Spleen (tissue), 11 donors: ENCODE measurements around the gene TBC1D10B. TPM values are rescaled to one million over a fixed set of nuclear protein-coding genes. Genes with fewer than 3 reads are reported as not detected.
A peak's percentile ranks its signal among the peaks of the same experiment; 100 is the strongest.

Experiments used
- DNase-seq: peaks from one replicate; pipeline ENCODE4 v3.0.0-alpha.2; 2020
- H3K27ac ChIP-seq, 8 donors: fragments of 200-600 bp; sonication (generic) in 7 of 8; 1 replicate in 4 of 8; 2 replicates in 4 of 8; pipeline versions ENCODE4 v1.5.0 to v1.8.0; 2016 to 2021; ENCODE audit warnings: inconsistent platforms in 4 of 8, mild to moderate bottlenecking in 4 of 8, moderate library complexity in 1 of 8
- H3K27me3 ChIP-seq, 7 donors: fragments of 200-600 bp; sonication (generic) in 6 of 7; replicated peaks in 1 of 7; 1 replicate in 4 of 7; 2 replicates in 3 of 7; pipeline versions ENCODE4 v1.5.0 to v1.8.0; 2016 to 2021; ENCODE audit warnings: inconsistent platforms in 3 of 7, mild to moderate bottlenecking in 1 of 7
- H3K36me3 ChIP-seq, 6 donors: fragments of 200-600 bp; sonication (generic) in 5 of 6; 1 replicate in 4 of 6; 2 replicates in 2 of 6; pipeline versions ENCODE4 v1.5.0 to v1.8.0; 2016 to 2021; ENCODE audit warnings: inconsistent platforms in 2 of 6
- H3K4me1 ChIP-seq, 6 donors: fragments of 200-600 bp; sonication (generic) in 5 of 6; 1 replicate in 3 of 6; 2 replicates in 3 of 6; pipeline versions ENCODE4 v1.5.0 to v1.8.0; 2016 to 2021; ENCODE audit warnings: inconsistent platforms in 3 of 6
- H3K4me3 ChIP-seq, 8 donors: fragments of 200-600 bp; sonication (generic) in 7 of 8; 1 replicate in 4 of 8; 2 replicates in 4 of 8; pipeline versions ENCODE4 v1.5.0 to v1.8.0; 2016 to 2021; ENCODE audit warnings: inconsistent platforms in 4 of 8, mild to moderate bottlenecking in 4 of 8, moderate library complexity in 2 of 8
- H3K9me3 ChIP-seq, 8 donors: fragments of 200-600 bp; sonication (generic) in 7 of 8; 1 replicate in 4 of 8; 2 replicates in 4 of 8; pipeline versions ENCODE4 v1.5.0 to v1.8.0; 2016 to 2021; ENCODE audit warnings: inconsistent platforms in 4 of 8
- CTCF ChIP-seq, 11 experiments: fragments of 200-600 bp in 7 of 11; fragments of 450-650 bp in 4 of 11; sonication (generic) in 4 of 11; IDR thresholded peaks in 8 of 11; conservative IDR thresholded peaks in 3 of 11; 1 replicate in 7 of 11; 2 replicates in 4 of 11; pipeline versions ENCODE4 v1.4.0 to v1.8.0; 2016 to 2021; ENCODE audit warnings: antibody characterized with exemption in 11 of 11, inconsistent platforms in 4 of 11, mild to moderate bottlenecking in 1 of 11
- POLR2A ChIP-seq, 3 donors: fragments of 450-650 bp; IDR thresholded peaks; one replicate each; pipeline ENCODE4 v1.5.1; 2017; ENCODE audit warnings: antibody characterized with exemption in 3 of 3, mild to moderate bottlenecking in 1 of 3
- POLR2AphosphoS5 ChIP-seq, 3 donors: sonication (generic); formaldehyde crosslinking; IDR thresholded peaks; one replicate each; pipeline ENCODE4 v1.5.1; 2017; ENCODE audit warnings: antibody characterized with exemption in 3 of 3
- WGBS, 5 donors: extraction: QIAGEN DNeasy Blood & Tissue Kit in 3 of 5; methylation state at CpG; one replicate each; pipeline versions ENCODE4 v1.1.5 to v1.1.7; 2013 to 2018; 5-methylcytosine and 5-hydroxymethylcytosine counted together
- intact Hi-C: fragments of 100-400 bp; cut with DNase I; formaldehyde crosslinking; loops from one replicate; pipeline ENCODE4 v1.15.0; 2023; ENCODE audit warnings: low total_unique reads
- polyA plus RNA-seq, 3 donors: library from polyadenylated mRNA; stranded (reverse); fragments of 200-250 nt; gene quantifications; one replicate each; pipeline ENCODE4 v1.2.1, GENCODE V29; 2013
- total RNA-seq, 7 donors: library from RNA; depleted of rRNA in 3 of 7; stranded (reverse); fragments of >200 nt in 3 of 7; fragmentation: NEBNext Ultra II Directional in 4 of 7; extraction: Animal tissue kit (Norgen Biotek cat#: 25700) in 4 of 7; gene quantifications; one replicate each; pipeline versions ENCODE4 v1.1.0 to v1.2.1, GENCODE V29; 2016 to 2021
- donor health status: healthy with polysubstance abuse.
- donor health status: DM: no; HTN: no; CAD: no; lungs with moderate emphysema.
- donor health status: DM: no; HTN: no; CAD: no.
- donor health status: Bipolar disorder and iron deficiency.
- donor health status: healthy.
- donor health status: DM: no; HTN: no; CAD: no.
- donor health status: DM: yes; HTN: yes; CAD: no.

The TBC1D10B gene
- total and polyA plus RNA-seq, 10 donors: 17.3 to 50.4 (median 40.3) TPM

GRCh38 chr16:30379158-30379783 is 9.0 kb upstream of the TBC1D10B start:
- Histone ChIP-seq H3K4me1 (peaks cover 23 to 81% (median 52%) of the 10 kb centered on the region in 6 donors), H3K4me3 (peak overlapping the region; percentile 30 to 87 (median 70)), H3K9me3 (no peaks in the 10 kb centered on the region), H3K36me3 (peaks cover 0 to 11% (median 0%) of the 10 kb centered on the region in 6 donors), H3K27ac (peak overlapping the region; percentile 99 to 100 (median 100)), H3K27me3 (no peaks in the 10 kb centered on the region)
- intact Hi-C loops: no loop called here
- no peak for DNase-seq
- 23 to 38% (median 28%) methylated on average over 19 to 27 of the region's 27 CpGs for WGBS, 5 donors
- no peak for TF ChIP-seq CTCF (IDR thresholded peaks at IDR 0.05 in 8 of 11, conservative IDR thresholded peaks at IDR 0.05 in 3 of 11)
- no peak for TF ChIP-seq POLR2A (IDR thresholded peaks at IDR 0.05)
- no peak for TF ChIP-seq POLR2AphosphoS5 (IDR thresholded peaks at IDR 0.05)

- peak overlapping the region; percentile 99 to 100 (median 100) for H3K27ac ChIP-seq
- H3K4me1 ChIP-seq: peaks cover 23 to 73% (median 49%) of the 10 kb centered on the region in 6 donors
- intact Hi-C loops: no loop called here
- 0 to 2% (median 1%) methylated on average over 41 to 67 of the region's 67 CpGs for WGBS, 5 donors
- DNase-seq: peak; percentile 100
- H3K9me3 ChIP-seq: no peaks in the 10 kb centered on the region
- TF ChIP-seq POLR2A (IDR thresholded peaks at IDR 0.05) (peak in 1 of 3 donors; percentile 25), CTCF (IDR thresholded peaks at IDR 0.05 in 8 of 11, conservative IDR thresholded peaks at IDR 0.05 in 3 of 11) (peak in 5 of 11 experiments; percentile 10 to 36 (median 25)), POLR2AphosphoS5 (IDR thresholded peaks at IDR 0.05) (peak; percentile 85 to 89 (median 88))
- H3K4me3 ChIP-seq: peak overlapping the region; percentile 50 to 87 (median 70)
- peaks cover 0 to 11% (median 0%) of the 10 kb centered on the region in 6 donors for H3K36me3 ChIP-seq
- no peaks in the 10 kb centered on the region for H3K27me3 ChIP-seq
Measured at GRCh38 chr16:30378236-30379157, 8.2 kb upstream of the TBC1D10B start.

- Histone ChIP-seq H3K9me3 (no peaks in the 10 kb centered on the region), H3K36me3 (peaks cover 0 to 11% (median 0%) of the 10 kb centered on the region in 6 donors), H3K27me3 (no peaks in the 10 kb centered on the region), H3K4me3 (peak overlapping the region; percentile 30 to 87 (median 70)), H3K27ac (peak overlapping the region; percentile 99 to 100 (median 100)), H3K4me1 (peaks cover 22 to 66% (median 42%) of the 10 kb centered on the region in 6 donors)
- peak; percentile 98 for DNase-seq
- 0 to 1% (median 0%) methylated on average over 12 to 39 of the region's 39 CpGs for WGBS, 5 donors
- TF ChIP-seq CTCF (IDR thresholded peaks at IDR 0.05 in 8 of 11, conservative IDR thresholded peaks at IDR 0.05 in 3 of 11) (no peak), POLR2AphosphoS5 (IDR thresholded peaks at IDR 0.05) (peak; percentile 90 to 94 (median 91)), POLR2A (IDR thresholded peaks at IDR 0.05) (peak in 2 of 3 donors; percentile 57)
- intact Hi-C loops: no loop called here
Measured at GRCh38 chr16:30377812-30378235, 7.5 kb upstream of the TBC1D10B start.
